ENCODE data around the gene FEM1A. TPM values are rescaled to one million over a fixed set of nuclear protein-coding genes. Genes with fewer than 3 reads are reported as not detected.

FEM1A gene
- total and polyA plus RNA-seq, 9 of the 15 experiments (the other 6 are each of a cell fraction or from before 2014, with no cell fraction given), result 0.08 to 19.0 (median 6.8) TPM

- peak; percentile 91 for TF ChIP-seq ASH1L (IDR thresholded peaks at IDR 0.05; ENCODE audit: borderline replicate concordance, low read depth, partially characterized antibody)
- TF ChIP-seq ZNF143 (CRISPR knock-in tag; IDR thresholded peaks at IDR 0.05), result peak; percentile 98
- peak; percentile 42 for TF ChIP-seq ZFP36 (IDR thresholded peaks at IDR 0.05; ENCODE audit: low read depth, low read length, partially characterized antibody)
- TF ChIP-seq EZH2 (IDR thresholded peaks at IDR 0.05; ENCODE audit: borderline replicate concordance, low read depth, low read length), result no peak
- TF ChIP-seq, protein P1, sequence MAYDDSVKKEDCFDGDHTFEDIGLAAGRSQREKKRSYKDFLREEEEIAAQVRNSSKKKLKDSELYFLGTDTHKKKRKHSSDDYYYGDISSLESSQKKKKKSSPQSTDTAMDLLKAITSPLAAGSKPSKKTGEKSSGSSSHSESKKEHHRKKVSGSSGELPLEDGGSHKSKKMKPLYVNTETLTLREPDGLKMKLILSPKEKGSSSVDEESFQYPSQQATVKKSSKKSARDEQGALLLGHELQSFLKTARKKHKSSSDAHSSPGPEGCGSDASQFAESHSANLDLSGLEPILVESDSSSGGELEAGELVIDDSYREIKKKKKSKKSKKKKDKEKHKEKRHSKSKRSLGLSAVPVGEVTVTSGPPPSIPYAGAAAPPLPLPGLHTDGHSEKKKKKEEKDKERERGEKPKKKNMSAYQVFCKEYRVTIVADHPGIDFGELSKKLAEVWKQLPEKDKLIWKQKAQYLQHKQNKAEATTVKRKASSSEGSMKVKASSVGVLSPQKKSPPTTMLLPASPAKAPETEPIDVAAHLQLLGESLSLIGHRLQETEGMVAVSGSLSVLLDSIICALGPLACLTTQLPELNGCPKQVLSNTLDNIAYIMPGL (CRISPR knock-in tag; IDR thresholded peaks at IDR 0.05), result peak; percentile 93
- TF ChIP-seq SPI1 (IDR thresholded peaks at IDR 0.05; ENCODE audit: borderline replicate concordance, low read depth, low read length), result peak; percentile 56
- TF ChIP-seq E2F8 (IDR thresholded peaks at IDR 0.05; ENCODE audit: low read depth, partially characterized antibody), result peak; percentile 84
- TF ChIP-seq CBX8 (IDR thresholded peaks at IDR 0.05; ENCODE audit: borderline replicate concordance, extremely low read depth, low read depth, low read length, poor library complexity, severe bottlenecking), result no peak
- no peak for TF ChIP-seq THAP7 (CRISPR knock-in tag; IDR thresholded peaks at IDR 0.05)
- TF ChIP-seq XRCC5 (IDR thresholded peaks at IDR 0.05; ENCODE audit: low read depth, low read length), result peak; percentile 95
- no peak for TF ChIP-seq ID3 (CRISPR knock-in tag; IDR thresholded peaks at IDR 0.05)
- TF ChIP-seq ID3 (tag; IDR thresholded peaks at IDR 0.05), result peak; percentile 98
- peak; percentile 58; the same call in 1 of the 2 replicates for TF ChIP-seq ETV1 (tag; conservative IDR thresholded peaks at IDR 0.05; ENCODE audit: low read depth)
- peak; percentile 71; the same call in 1 of the 2 replicates for TF ChIP-seq HSF4 (CRISPR knock-in tag; IDR thresholded peaks at IDR 0.05; ENCODE audit: borderline replicate concordance)
- TF ChIP-seq E2F3 (CRISPR knock-in tag; IDR thresholded peaks at IDR 0.05), result peak; percentile 46; the same call in 1 of the 2 replicates
- TF ChIP-seq, protein P2, sequence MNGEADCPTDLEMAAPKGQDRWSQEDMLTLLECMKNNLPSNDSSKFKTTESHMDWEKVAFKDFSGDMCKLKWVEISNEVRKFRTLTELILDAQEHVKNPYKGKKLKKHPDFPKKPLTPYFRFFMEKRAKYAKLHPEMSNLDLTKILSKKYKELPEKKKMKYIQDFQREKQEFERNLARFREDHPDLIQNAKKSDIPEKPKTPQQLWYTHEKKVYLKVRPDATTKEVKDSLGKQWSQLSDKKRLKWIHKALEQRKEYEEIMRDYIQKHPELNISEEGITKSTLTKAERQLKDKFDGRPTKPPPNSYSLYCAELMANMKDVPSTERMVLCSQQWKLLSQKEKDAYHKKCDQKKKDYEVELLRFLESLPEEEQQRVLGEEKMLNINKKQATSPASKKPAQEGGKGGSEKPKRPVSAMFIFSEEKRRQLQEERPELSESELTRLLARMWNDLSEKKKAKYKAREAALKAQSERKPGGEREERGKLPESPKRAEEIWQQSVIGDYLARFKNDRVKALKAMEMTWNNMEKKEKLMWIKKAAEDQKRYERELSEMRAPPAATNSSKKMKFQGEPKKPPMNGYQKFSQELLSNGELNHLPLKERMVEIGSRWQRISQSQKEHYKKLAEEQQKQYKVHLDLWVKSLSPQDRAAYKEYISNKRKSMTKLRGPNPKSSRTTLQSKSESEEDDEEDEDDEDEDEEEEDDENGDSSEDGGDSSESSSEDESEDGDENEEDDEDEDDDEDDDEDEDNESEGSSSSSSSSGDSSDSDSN (IDR thresholded peaks at IDR 0.05; ENCODE audit: borderline replicate concordance in 1 of 2, low read depth in 2 of 2, low read length in 2 of 2), result 0 out of 4 replicates have a peak, but pooled peaks of 1 of the 2 experiments have one; percentile 1
- peak; percentile 89 for TF ChIP-seq ZNF79 (CRISPR knock-in tag; IDR thresholded peaks at IDR 0.05; ENCODE audit: low read depth)
Observed at GRCh38 chr19:4791183-4792018, at the start of gene FEM1A (continued).
